ENCODE measurements around the gene ADPRHL1.
A peak's percentile ranks its signal among the peaks of the same experiment; 100 is the strongest.

ADPRHL1 gene

GRCh38 chr13:113399755-113400149, 53.5 kb downstream of the ADPRHL1 start:
- DNase-seq (ENCODE audit: low read depth, low spot score): no peak
- TF ChIP-seq, protein P1, sequence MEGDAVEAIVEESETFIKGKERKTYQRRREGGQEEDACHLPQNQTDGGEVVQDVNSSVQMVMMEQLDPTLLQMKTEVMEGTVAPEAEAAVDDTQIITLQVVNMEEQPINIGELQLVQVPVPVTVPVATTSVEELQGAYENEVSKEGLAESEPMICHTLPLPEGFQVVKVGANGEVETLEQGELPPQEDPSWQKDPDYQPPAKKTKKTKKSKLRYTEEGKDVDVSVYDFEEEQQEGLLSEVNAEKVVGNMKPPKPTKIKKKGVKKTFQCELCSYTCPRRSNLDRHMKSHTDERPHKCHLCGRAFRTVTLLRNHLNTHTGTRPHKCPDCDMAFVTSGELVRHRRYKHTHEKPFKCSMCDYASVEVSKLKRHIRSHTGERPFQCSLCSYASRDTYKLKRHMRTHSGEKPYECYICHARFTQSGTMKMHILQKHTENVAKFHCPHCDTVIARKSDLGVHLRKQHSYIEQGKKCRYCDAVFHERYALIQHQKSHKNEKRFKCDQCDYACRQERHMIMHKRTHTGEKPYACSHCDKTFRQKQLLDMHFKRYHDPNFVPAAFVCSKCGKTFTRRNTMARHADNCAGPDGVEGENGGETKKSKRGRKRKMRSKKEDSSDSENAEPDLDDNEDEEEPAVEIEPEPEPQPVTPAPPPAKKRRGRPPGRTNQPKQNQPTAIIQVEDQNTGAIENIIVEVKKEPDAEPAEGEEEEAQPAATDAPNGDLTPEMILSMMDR (IDR thresholded peaks at IDR 0.05; ENCODE audit: insufficient read depth, low read length, missing control alignments): no peak
- ChIA-PET CTCF (interaction anchor here (0.7 to 2.9 kb wide), 8 partner anchors 8 to 457 kb away, joined by 3 to 10 read pairs (median 3); no protein-coding TSS in a partner anchor), POLR2A (no interaction called here)
- H3K4me3 ChIP-seq (ENCODE audit: low read depth, low read length): no peak overlapping the region

- TF ChIP-seq, protein P1 (IDR thresholded peaks at IDR 0.05; ENCODE audit: insufficient read depth, low read length, missing control alignments): no peak
- ChIA-PET CTCF (interaction anchor here (0.7 to 5.7 kb wide), 10 partner anchors 9 to 456 kb away, joined by 3 to 21 read pairs (median 3); no protein-coding TSS in a partner anchor), POLR2A (no interaction called here)
- no peak overlapping the region for H3K4me3 ChIP-seq (ENCODE audit: low read depth, low read length)
- peak; percentile 16 for DNase-seq (ENCODE audit: low read depth, low spot score)
Observed at GRCh38 chr13:113398963-113399754, 54.1 kb downstream of the ADPRHL1 start.

DNA sequence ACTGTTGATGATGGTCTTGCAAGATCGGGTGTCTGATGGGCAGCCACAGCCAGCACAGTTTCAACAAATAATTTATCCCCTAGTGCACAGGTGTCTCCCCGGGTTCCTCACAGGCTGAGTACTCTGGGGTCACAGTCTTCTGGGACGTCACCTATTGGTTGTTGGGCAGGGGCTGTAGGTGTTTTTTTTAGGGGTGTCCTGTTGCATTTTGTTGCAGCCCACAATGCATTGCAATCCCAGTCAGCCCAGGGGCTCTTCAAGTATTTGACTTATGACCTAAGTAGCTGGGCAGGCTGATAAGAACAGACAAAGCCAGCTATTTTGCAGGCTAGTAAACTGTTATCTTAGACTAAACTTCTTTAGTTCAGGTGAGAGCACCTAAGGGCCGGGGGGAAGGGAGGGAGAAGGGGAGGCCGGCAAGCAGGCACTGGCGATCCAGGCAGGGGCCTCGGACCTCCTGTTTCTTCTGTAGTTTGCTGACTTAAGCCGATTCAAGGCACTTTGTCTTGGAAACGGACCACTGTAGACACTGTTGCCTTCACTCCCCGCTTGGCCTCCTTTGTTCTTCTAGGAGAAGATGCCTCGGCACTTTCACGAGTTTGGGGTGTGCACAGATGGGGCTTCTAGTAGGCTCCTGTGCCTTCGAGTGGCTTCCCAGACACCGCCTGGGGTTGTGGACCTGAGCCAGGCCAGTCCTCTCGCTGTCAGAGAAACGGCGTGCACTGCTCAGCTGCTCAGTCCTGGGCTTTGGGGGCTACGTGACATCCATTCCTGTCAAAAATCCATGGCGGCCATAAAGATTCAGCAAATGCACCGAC, 55.5 kb downstream of the ADPRHL1 start:
- H3K4me3 ChIP-seq (ENCODE audit: low read depth, low read length): no peak overlapping the region
- TF ChIP-seq, protein P1 (IDR thresholded peaks at IDR 0.05; ENCODE audit: insufficient read depth, low read length, missing control alignments): no peak
- ChIA-PET CTCF (interaction anchor here (0.8 to 5.7 kb wide), 5 partner anchors 10 to 364 kb away, joined by 3 to 21 read pairs (median 5); no protein-coding TSS in a partner anchor), POLR2A (no interaction called here)
- no peak for DNase-seq (ENCODE audit: low read depth, low spot score)

GRCh38 chr13:113394339-113394640, 59.0 kb downstream of the ADPRHL1 start:
- TF ChIP-seq, protein P1 (IDR thresholded peaks at IDR 0.05; ENCODE audit: insufficient read depth, low read length, missing control alignments): no peak
- ChIA-PET CTCF (interaction anchor here (0.7 to 5.7 kb wide), 17 partner anchors 9 to 451 kb away, joined by 3 to 21 read pairs (median 4); no protein-coding TSS in a partner anchor), POLR2A (no interaction called here)
- H3K4me3 ChIP-seq (ENCODE audit: low read depth, low read length): peak overlapping the region; percentile 38; the same call in 1 of the 2 replicates
- no peak for DNase-seq (ENCODE audit: low read depth, low spot score)

DNA sequence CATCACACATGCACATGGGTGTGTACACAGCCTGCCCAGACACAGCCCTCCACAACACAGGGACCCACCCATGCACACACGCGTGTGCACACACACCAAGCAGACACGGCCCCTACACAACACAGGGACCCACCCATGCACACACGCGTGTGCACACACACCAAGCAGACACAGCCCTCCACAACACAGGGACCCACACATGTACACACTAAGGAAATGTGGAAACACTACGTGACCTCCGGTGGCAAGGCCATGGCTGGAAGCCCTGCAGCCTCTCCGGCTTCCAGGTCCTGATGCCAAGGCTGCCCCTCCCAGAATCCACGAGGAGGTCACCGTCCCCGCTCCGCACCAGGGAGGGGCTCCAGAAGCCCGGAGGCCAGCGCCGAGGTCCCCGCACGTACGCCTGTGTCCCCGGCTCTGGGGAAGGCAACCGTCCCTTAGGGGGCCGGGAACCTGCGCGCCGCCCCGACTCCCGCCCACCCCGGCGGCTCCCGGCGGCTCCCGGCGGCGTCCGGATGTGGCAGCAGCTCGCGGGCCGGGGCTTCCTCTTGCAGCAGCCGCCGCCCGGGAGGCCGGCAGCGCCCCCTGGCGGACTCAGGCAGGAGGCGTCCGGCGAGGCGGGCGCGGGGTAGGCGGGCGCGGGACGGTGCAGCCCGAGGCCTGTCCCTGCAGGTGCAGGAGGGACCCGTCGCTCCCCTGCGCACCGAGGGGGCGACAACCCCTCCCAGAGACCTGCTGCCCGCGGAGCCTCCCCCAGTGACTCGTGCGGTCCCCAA, 59.5 kb downstream of the ADPRHL1 start:
- CTCF ChIA-PET: interaction anchor here (0.6 to 5.7 kb wide), 18 partner anchors 9 to 451 kb away, joined by 3 to 21 read pairs (median 4); no protein-coding TSS in a partner anchor
- POLR2A ChIA-PET: no interaction called here
- TF ChIP-seq, protein P1 (IDR thresholded peaks at IDR 0.05; ENCODE audit: insufficient read depth, low read length, missing control alignments): peak; percentile 76
- peak overlapping the region; percentile 72 for H3K4me3 ChIP-seq (ENCODE audit: low read depth, low read length)
- no peak for DNase-seq (ENCODE audit: low read depth, low spot score)
